ENCODE data around the gene IFFO2.

Gene IFFO2

DNA sequence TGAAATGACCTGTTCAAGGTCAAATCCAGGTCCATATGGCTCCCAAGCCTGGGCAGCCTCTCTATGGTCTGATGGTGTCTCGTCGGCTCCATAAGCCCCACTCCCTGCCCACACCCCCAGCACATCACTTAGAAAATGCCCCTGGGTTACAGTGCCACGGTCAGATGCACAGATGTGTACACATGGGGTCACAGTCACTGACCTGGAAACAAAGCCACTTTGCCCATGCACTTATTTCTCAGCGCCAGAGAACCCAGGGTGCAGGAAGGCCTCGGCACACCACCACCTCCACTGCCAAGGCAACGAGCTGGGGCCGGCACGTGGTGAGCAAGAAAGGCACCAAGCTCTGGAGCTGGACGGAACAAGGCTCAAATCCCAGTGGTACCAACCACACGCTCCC, 24.7 kb downstream of the IFFO2 start:
- in situ Hi-C loops (cut with HindIII; ENCODE audit: low pct_ligation_motif_present, low sequenced_read_pairs), result no loop called here
- no peak overlapping the region for H3K4me3 ChIP-seq (ENCODE audit: low read depth, low read length)
- H3K27ac ChIP-seq, result no peak overlapping the region
- no peaks in the 10 kb centered on the region for H3K27me3 ChIP-seq (replicated peaks)
- DNase-seq, result no peak
- H3K36me3 ChIP-seq (replicated peaks), result no peaks in the 10 kb centered on the region
- TF ChIP-seq, protein P1, sequence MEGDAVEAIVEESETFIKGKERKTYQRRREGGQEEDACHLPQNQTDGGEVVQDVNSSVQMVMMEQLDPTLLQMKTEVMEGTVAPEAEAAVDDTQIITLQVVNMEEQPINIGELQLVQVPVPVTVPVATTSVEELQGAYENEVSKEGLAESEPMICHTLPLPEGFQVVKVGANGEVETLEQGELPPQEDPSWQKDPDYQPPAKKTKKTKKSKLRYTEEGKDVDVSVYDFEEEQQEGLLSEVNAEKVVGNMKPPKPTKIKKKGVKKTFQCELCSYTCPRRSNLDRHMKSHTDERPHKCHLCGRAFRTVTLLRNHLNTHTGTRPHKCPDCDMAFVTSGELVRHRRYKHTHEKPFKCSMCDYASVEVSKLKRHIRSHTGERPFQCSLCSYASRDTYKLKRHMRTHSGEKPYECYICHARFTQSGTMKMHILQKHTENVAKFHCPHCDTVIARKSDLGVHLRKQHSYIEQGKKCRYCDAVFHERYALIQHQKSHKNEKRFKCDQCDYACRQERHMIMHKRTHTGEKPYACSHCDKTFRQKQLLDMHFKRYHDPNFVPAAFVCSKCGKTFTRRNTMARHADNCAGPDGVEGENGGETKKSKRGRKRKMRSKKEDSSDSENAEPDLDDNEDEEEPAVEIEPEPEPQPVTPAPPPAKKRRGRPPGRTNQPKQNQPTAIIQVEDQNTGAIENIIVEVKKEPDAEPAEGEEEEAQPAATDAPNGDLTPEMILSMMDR (IDR thresholded peaks at IDR 0.05; ENCODE audit: low read depth, low read length, missing control alignments), result no peak

GRCh38 chr1:18929686-18930085, 26.8 kb downstream of the IFFO2 start:
- H3K27me3 ChIP-seq (replicated peaks), result no peaks in the 10 kb centered on the region
- TF ChIP-seq, protein P1 (IDR thresholded peaks at IDR 0.05; ENCODE audit: low read depth, low read length, missing control alignments), result no peak
- H3K36me3 ChIP-seq (replicated peaks), result no peaks in the 10 kb centered on the region
- DNase-seq, result peak; percentile 63
- in situ Hi-C loops (cut with HindIII; ENCODE audit: low pct_ligation_motif_present, low sequenced_read_pairs), result no loop called here
- no peak overlapping the region for H3K4me3 ChIP-seq (ENCODE audit: low read depth, low read length)
- H3K27ac ChIP-seq, result no peak overlapping the region

GRCh38 chr1:18928985-18929384, 27.5 kb downstream of the IFFO2 start:
- TF ChIP-seq, protein P1 (IDR thresholded peaks at IDR 0.05; ENCODE audit: low read depth, low read length, missing control alignments), result no peak
- Histone ChIP-seq H3K27ac (no peak overlapping the region), H3K4me3 (ENCODE audit: low read depth, low read length) (no peak overlapping the region), H3K36me3 (replicated peaks) (no peaks in the 10 kb centered on the region), H3K27me3 (replicated peaks) (no peaks in the 10 kb centered on the region)
- no peak for DNase-seq
- in situ Hi-C loops (cut with HindIII; ENCODE audit: low pct_ligation_motif_present, low sequenced_read_pairs), result no loop called here

DNA sequence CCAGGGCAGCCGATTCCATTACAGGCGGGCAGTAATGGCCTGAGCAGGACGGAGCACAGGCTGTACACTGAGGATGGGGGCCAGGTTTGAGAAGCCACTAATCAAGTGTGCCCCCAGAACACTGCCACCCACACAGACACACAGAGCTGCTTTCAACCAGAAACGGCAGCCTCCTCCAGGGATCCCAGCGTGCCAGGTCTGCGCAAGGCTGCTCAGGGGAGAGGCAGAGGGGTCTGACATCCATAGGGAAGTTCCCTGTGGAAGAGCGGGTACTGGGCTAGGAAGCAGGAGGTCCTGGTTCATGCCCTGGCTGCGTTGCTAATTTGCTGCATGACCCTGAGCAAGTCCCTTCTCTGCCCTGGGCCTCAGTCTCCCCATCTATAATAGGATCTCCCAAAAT, 28.1 kb downstream of the IFFO2 start:
- H3K36me3 ChIP-seq (replicated peaks), result no peaks in the 10 kb centered on the region

DNA sequence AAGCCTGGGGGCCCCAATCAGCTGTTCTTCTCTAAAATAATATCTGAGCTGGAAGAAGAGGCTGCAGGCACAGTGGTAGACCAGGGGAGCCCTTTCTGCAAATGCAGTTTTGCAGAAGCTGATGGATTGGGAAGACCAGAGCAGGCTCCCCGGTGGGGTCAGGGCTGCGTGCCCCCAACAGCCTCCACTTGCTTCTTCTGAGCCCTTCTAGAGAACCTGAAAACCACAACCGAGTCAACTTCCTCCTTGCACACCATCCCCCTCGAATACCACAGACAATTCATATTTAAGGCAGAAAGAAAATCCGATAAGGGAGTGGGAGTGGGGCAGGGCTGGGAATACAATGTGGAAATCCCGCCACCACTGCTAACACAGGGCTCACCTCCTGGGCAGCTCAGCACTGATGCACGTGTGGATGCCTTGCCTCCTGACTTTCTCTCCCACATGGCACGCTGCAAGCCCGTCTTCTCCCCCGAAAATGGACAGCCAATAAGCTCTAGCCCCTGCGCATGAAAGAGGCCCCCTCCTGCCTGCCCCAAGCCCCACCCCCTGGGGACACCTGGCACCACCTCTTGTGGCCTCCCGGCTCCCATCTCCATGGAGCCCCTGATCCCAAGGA, 28.7 kb downstream of the IFFO2 start:
- Histone ChIP-seq H3K27ac (peak overlapping the region; percentile 62), H3K4me3 (ENCODE audit: low read depth, low read length) (no peak overlapping the region), H3K27me3 (replicated peaks) (no peaks in the 10 kb centered on the region), H3K36me3 (replicated peaks) (no peaks in the 10 kb centered on the region)
- TF ChIP-seq, protein P1 (IDR thresholded peaks at IDR 0.05; ENCODE audit: low read depth, low read length, missing control alignments), result no peak
- no peak for DNase-seq
- in situ Hi-C loops (cut with HindIII; ENCODE audit: low pct_ligation_motif_present, low sequenced_read_pairs), result no loop called here

More for the DNA sequence above, 28.1 kb downstream of the IFFO2 start:
- Histone ChIP-seq H3K27ac (no peak overlapping the region), H3K27me3 (replicated peaks) (no peaks in the 10 kb centered on the region), H3K4me3 (ENCODE audit: low read depth, low read length) (no peak overlapping the region)
- TF ChIP-seq, protein P1 (IDR thresholded peaks at IDR 0.05; ENCODE audit: low read depth, low read length, missing control alignments), result no peak
- no peak for DNase-seq
- in situ Hi-C loops (cut with HindIII; ENCODE audit: low pct_ligation_motif_present, low sequenced_read_pairs), result no loop called here

DNA sequence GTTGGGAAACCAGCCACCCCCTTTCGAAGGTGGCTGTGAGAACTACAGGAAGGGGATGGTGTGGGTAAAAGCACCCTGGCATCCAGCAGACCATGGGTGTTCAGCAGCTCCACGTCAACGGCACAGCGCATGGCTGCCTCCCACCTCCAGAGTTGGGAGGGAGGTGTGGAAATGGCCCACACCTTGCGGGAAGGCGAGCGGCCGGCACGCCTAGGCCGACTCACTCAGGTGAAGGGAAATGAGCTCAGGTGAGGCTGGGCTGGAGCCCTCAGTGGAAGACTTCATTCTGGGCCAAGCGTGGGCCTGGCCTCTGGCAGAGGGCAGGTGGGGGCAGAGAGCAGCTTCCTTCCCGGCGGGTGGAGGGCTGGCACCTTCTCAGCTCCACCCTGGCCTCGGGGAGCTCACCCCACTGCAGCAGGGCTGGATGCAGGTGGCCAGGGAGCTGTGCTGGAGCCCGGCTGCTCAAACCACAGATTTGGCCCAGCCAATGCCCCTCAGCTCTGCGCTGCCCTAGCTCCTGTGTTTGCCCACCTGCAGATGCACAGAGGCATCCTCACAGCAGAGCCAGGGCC, 29.3 kb downstream of the IFFO2 start:
- Histone ChIP-seq H3K4me3 (ENCODE audit: low read depth, low read length) (no peak overlapping the region), H3K27me3 (replicated peaks) (no peaks in the 10 kb centered on the region), H3K27ac (peak overlapping the region; percentile 62), H3K36me3 (replicated peaks) (no peaks in the 10 kb centered on the region)
- TF ChIP-seq, protein P1 (IDR thresholded peaks at IDR 0.05; ENCODE audit: low read depth, low read length, missing control alignments), result no peak
- in situ Hi-C loops (cut with HindIII; ENCODE audit: low pct_ligation_motif_present, low sequenced_read_pairs), result no loop called here
- no peak for DNase-seq
